Measurements from ENCODE around the gene C3orf18. TPM values are rescaled to one million over a fixed set of nuclear protein-coding genes. Genes with fewer than 3 reads are reported as not detected.
A peak's percentile ranks its signal among the peaks of the same experiment; 100 is the strongest.

Gene C3orf18
- total RNA-seq, 4 donors from 2014 or later = 1.9 to 10.2 (median 4.3) TPM

DNA sequence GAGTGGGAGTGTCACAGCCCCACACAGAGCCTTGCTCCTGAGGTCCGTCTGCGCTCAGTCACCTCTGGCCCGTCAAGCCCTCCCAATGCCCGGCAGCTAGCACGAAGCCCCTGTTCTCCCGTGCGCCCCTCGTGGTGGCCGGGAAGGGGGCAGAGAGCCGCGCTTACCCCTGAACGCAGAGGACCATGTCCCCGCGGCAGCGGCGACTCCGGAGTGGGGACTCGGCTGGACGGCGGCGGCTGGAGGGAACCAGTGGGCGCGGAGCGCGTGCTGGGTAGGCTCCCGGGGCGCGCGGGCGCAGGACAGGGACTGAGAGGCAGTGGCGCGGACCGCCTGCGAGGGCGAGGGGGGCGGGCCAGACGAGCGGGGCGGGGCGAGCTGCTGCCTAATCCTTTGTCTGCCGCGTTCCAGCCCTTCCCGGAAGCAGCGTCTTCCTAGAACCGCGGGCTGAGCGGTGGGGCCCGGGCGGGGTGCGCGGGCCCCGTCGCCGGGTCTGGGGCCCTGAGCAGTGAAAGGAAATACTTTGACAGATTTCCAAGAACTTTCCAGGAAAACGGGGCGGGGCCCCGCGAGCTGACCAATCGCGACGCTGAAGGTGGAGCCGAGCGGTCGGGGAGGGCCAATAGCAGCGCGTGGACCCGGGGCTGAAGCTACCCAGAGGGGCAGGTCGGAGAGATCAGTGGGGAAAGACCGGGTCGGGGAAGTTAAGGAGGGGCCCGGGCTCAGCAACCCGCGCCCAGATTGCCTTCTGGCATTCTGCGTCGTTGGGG lies 44.1 kb upstream of the C3orf18 start, which contains the start of gene CISH:
CISH (minus strand) TSS at position 311 of the 770 bp plus-strand sequence; CDS start at position 187, 124 bp downstream.
- TF ChIP-seq EP300 (IDR thresholded peaks at IDR 0.05; ENCODE audit: low read depth) (peak; percentile 42), POLR2A (IDR thresholded peaks at IDR 0.05) (peak; percentile 94), POLR2AphosphoS5 (IDR thresholded peaks at IDR 0.05) (peak; percentile 90 to 98 (median 97))
- TF ChIP-seq, protein P1, sequence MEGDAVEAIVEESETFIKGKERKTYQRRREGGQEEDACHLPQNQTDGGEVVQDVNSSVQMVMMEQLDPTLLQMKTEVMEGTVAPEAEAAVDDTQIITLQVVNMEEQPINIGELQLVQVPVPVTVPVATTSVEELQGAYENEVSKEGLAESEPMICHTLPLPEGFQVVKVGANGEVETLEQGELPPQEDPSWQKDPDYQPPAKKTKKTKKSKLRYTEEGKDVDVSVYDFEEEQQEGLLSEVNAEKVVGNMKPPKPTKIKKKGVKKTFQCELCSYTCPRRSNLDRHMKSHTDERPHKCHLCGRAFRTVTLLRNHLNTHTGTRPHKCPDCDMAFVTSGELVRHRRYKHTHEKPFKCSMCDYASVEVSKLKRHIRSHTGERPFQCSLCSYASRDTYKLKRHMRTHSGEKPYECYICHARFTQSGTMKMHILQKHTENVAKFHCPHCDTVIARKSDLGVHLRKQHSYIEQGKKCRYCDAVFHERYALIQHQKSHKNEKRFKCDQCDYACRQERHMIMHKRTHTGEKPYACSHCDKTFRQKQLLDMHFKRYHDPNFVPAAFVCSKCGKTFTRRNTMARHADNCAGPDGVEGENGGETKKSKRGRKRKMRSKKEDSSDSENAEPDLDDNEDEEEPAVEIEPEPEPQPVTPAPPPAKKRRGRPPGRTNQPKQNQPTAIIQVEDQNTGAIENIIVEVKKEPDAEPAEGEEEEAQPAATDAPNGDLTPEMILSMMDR (IDR thresholded peaks at IDR 0.05) = peak; percentile 17 to 59 (median 25)
- peak within 1 kb of the TSS; percentile 92 to 96 (median 94) for H3K27ac ChIP-seq
- peak within 1 kb of the TSS; percentile 61 to 75 (median 74) for H3K4me3 ChIP-seq
- H3K9me3 ChIP-seq = no peaks in the 10 kb centered on the region
- in situ Hi-C loops (cut with MboI; ENCODE audit: low pct_ligation_motif_present in 1 of 4, low pct_unique_long_range_greater_than_20kb in 1 of 4, low sequenced_read_pairs in 3 of 4) = loop anchor here in 3 of 4 donors (5.0 to 25.0 kb wide), 3 partner anchors 34 to 776 kb away; partner anchors contain the start of genes MANF (in 2 of the 3) and RBM15B (in 2 of the 3)
- peaks cover 0 to 7% (median 0%) of the 10 kb centered on the region in 4 donors for H3K36me3 ChIP-seq
- WGBS, 2 donors (ENCODE audit: low coverage in 1 of 2) = 1% methylated on average over 44 of the region's 75 CpGs; no CpG with 5 or more reads in 1 of the 2 donors
- peaks cover 13 to 65% (median 44%) of the 10 kb centered on the region in 4 donors for H3K4me1 ChIP-seq
- intact Hi-C loops (cut with DNase I; ENCODE audit: low total_unique reads) = no loop called here
- no peaks in the 10 kb centered on the region for H3K27me3 ChIP-seq
- DNase-seq = peak; percentile 96

DNA sequence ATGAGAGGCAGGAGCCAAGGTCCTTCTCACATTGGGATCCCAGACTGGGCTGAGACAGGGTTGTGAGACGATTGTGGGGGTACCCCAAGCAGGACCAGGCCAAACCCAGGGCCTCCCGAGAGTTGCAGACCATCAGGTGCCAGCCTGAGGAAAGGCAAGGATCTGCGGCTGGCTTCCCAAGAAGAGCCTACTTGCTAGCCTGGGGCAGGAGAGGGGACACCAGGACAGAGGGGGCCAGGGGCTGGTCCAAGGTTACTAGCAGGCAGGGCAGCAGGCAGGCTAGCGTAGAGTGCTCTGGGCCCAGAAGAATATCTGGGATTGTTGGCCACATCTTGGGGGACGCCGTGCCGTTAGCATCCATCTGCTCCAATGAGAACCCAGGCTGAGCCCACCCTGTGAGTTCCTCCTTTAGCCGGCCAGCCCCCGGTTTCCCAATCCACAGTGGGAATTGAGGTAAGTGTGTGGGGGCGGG lies 43.5 kb upstream of the C3orf18 start:
- in situ Hi-C loops (cut with MboI; ENCODE audit: low pct_ligation_motif_present in 1 of 4, low pct_unique_long_range_greater_than_20kb in 1 of 4, low sequenced_read_pairs in 3 of 4) = loop anchor here in 3 of 4 donors (5.0 to 25.0 kb wide), 3 partner anchors 34 to 776 kb away; partner anchors contain the start of genes MANF (in 2 of the 3) and RBM15B (in 2 of the 3)
- H3K27me3 ChIP-seq = no peaks in the 10 kb centered on the region
- peaks cover 13 to 66% (median 42%) of the 10 kb centered on the region in 4 donors for H3K4me1 ChIP-seq
- peak overlapping the region; percentile 92 to 96 (median 94) for H3K27ac ChIP-seq
- H3K9me3 ChIP-seq = no peaks in the 10 kb centered on the region
- peak overlapping the region; percentile 61 to 75 (median 74) for H3K4me3 ChIP-seq
- H3K36me3 ChIP-seq = peaks cover 0 to 7% (median 0%) of the 10 kb centered on the region in 4 donors
- intact Hi-C loops (cut with DNase I; ENCODE audit: low total_unique reads) = no loop called here
- DNase-seq = no peak
- no peak for TF ChIP-seq EP300 (IDR thresholded peaks at IDR 0.05; ENCODE audit: low read depth)
- 6% methylated on average over 10 of the region's 10 CpGs; no CpG with 5 or more reads in 1 of the 2 donors for WGBS, 2 donors (ENCODE audit: low coverage in 1 of 2)

DNA sequence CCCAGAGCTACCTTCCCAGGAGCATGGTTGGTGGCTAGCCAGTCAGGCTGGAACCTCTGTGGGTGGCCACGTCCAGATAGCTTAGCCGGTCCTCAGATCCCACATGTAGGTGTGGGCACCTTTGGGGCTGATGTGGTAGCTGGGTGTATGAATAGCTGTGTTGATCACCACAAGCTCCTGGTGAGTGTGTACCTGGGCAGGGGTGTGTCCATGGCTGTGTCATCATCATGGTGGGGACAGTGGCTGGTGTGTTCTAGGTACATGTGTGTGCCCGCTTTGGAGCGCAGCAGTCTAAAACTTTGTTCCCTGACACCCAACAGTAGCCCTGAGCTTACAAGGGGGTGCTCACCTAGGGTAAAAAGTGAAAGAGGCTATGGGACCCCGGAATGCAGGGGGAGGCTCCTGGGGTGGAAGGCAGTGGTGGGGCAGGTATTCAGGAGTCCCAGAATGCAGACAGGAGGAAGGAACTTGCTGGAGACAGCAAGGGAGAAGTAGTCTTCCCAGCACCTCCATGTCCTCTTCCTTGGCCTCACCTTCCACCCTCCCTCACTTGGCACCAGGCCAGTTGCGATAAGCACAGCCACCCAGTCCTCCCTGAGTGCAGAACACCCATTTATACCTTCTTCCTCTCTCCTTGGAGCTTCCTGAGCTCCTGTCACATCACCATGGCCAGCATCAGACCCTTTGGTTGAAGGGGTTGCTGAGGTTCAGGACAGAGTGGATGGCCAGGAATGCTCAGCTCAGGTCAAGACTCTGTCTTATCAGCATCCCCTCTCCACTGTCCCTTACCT lies 42.8 kb upstream of the C3orf18 start:
- peak; percentile 86 for DNase-seq
- in situ Hi-C loops (cut with MboI; ENCODE audit: low pct_ligation_motif_present in 1 of 4, low pct_unique_long_range_greater_than_20kb in 1 of 4, low sequenced_read_pairs in 3 of 4) = loop anchor here in 3 of 4 donors (5.0 to 25.0 kb wide), 3 partner anchors 33 to 777 kb away; partner anchors contain the start of genes MANF (in 2 of the 3) and RBM15B (in 2 of the 3)
- Histone ChIP-seq H3K27ac (peak overlapping the region; percentile 92 to 96 (median 94)), H3K36me3 (peaks cover 0 to 7% (median 0%) of the 10 kb centered on the region in 4 donors), H3K27me3 (no peaks in the 10 kb centered on the region), H3K4me1 (peaks cover 13 to 70% (median 42%) of the 10 kb centered on the region in 4 donors), H3K4me3 (peak overlapping the region; percentile 61 to 75 (median 74)), H3K9me3 (no peaks in the 10 kb centered on the region)
- intact Hi-C loops (cut with DNase I; ENCODE audit: low total_unique reads) = no loop called here
- 57% methylated on average over 6 of the region's 6 CpGs; no CpG with 5 or more reads in 1 of the 2 donors for WGBS, 2 donors (ENCODE audit: low coverage in 1 of 2)
- TF ChIP-seq POLR2A (IDR thresholded peaks at IDR 0.05) (no peak), POLR2AphosphoS5 (IDR thresholded peaks at IDR 0.05) (peak in 2 of 3 donors; percentile 28 to 46)
- TF ChIP-seq, protein P1 (IDR thresholded peaks at IDR 0.05) = no peak

DNA sequence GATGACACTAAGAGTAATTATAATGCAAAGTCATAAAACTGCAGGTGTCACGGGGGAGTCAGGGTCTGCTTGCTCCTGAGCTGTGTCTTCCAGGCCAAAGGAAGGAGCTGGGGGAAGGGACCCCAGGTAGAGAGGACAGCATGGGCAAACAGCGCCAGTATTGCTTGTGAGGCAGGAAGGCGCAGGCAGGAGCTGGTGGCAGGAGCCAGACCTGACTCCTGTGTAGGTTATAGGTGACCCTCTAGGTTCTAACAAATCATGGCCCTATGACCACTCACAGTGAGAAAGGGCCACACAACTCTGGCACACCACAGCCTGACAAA lies 42.2 kb upstream of the C3orf18 start:
- Histone ChIP-seq H3K4me3 (peak overlapping the region in 1 of 4 donors; percentile 75), H3K27ac (peak overlapping the region; percentile 92 to 96 (median 94)), H3K9me3 (no peaks in the 10 kb centered on the region), H3K36me3 (peaks cover 0 to 7% (median 0%) of the 10 kb centered on the region in 4 donors), H3K4me1 (peaks cover 13 to 71% (median 43%) of the 10 kb centered on the region in 4 donors), H3K27me3 (no peaks in the 10 kb centered on the region)
- TF ChIP-seq POLR2A (IDR thresholded peaks at IDR 0.05) = no peak
- TF ChIP-seq, protein P1 (IDR thresholded peaks at IDR 0.05) = no peak
- TF ChIP-seq POLR2AphosphoS5 (IDR thresholded peaks at IDR 0.05) = no peak
- TF ChIP-seq EP300 (IDR thresholded peaks at IDR 0.05; ENCODE audit: low read depth) = no peak
- intact Hi-C loops (cut with DNase I; ENCODE audit: low total_unique reads) (no loop called here), in situ Hi-C loops (cut with MboI; ENCODE audit: low pct_ligation_motif_present in 1 of 4, low pct_unique_long_range_greater_than_20kb in 1 of 4, low sequenced_read_pairs in 3 of 4) (loop anchor here in 3 of 4 donors (5.0 to 25.0 kb wide), 3 partner anchors 32 to 778 kb away; partner anchors contain the start of genes MANF (in 2 of the 3) and RBM15B (in 2 of the 3))
- no peak for DNase-seq
- 47 to 86% methylated on average over 2 to 3 of the region's 3 CpGs for WGBS, 2 donors (ENCODE audit: low coverage in 1 of 2)

Data from transverse colon (tissue), 4 donors.